CD8-positive, alpha-beta memory T cell (primary cell): ENCODE measurements around the gene GRAMD2A. TPM values are rescaled to one million over a fixed set of nuclear protein-coding genes. Genes with fewer than 3 reads are reported as not detected.

Experiments
- CTCF ChIA-PET: fragments of 350-600 bp; sonication (Branson Sonifier 250); formaldehyde crosslinking; loops from one replicate; lab custom pipeline; 2021; ENCODE audit warnings: antibody characterized with exemption; lab: Charles Lee
- POLR2A ChIA-PET: fragments of 350-600 bp; sonication (Branson Sonifier 250); formaldehyde crosslinking; loops from one replicate; lab custom pipeline; 2021; ENCODE audit warnings: antibody characterized with exemption; lab: Charles Lee
- DNase-seq, 5 donors: peaks; one replicate each; pipeline versions ENCODE4 v3.0.0 to v3.0.0-alpha.2; 2020 to 2022; ENCODE audit warnings: mixed read lengths in 1 of 5
- H3K27ac ChIP-seq: one replicate; pipeline ENCODE4 v1.7.0; 2013; ENCODE audit warnings: low read depth, mild to moderate bottlenecking, low read length, moderate library complexity
- H3K27me3 ChIP-seq: 2 replicates; pipeline ENCODE4 v1.7.0; 2013; ENCODE audit warnings: low read length, mild to moderate bottlenecking; ENCODE audit not compliant: insufficient read depth, poor library complexity, severe bottlenecking
- H3K36me3 ChIP-seq: 2 replicates; pipeline ENCODE4 v1.7.0; 2013; ENCODE audit warnings: mild to moderate bottlenecking, low read length, moderate library complexity; ENCODE audit not compliant: insufficient read depth
- H3K4me1 ChIP-seq: 2 replicates; pipeline ENCODE4 v1.7.0; 2013; ENCODE audit warnings: mild to moderate bottlenecking, low read length, moderate library complexity; ENCODE audit not compliant: insufficient read depth
- H3K4me3 ChIP-seq: 2 replicates; pipeline ENCODE4 v1.7.0; 2013; ENCODE audit warnings: mild to moderate bottlenecking, low read length
- H3K9me3 ChIP-seq: 2 replicates; pipeline ENCODE4 v1.7.0; 2013; ENCODE audit warnings: mild to moderate bottlenecking, low read length
- H3K27ac Mint-ChIP-seq, 8 donors: one replicate each; pipeline ENCODE4 v1.8.0; 2020 to 2021; ENCODE audit warnings: mixed read lengths in 8 of 8, mild to moderate bottlenecking in 6 of 8, inconsistent platforms in 3 of 8, moderate library complexity in 3 of 8
- H3K27me3 Mint-ChIP-seq, 2 donors: one replicate each; pipeline ENCODE4 v1.8.0; 2020 to 2021; ENCODE audit warnings: mixed read lengths in 2 of 2, mild to moderate bottlenecking in 1 of 2, moderate library complexity in 1 of 2
- H3K36me3 Mint-ChIP-seq, 3 donors: one replicate each; pipeline ENCODE4 v1.8.0; 2020 to 2021; ENCODE audit warnings: mixed read lengths in 3 of 3, inconsistent platforms in 1 of 3, mild to moderate bottlenecking in 1 of 3
- H3K4me1 Mint-ChIP-seq, 3 donors: one replicate each; pipeline ENCODE4 v1.8.0; 2020 to 2021; ENCODE audit warnings: mixed read lengths in 3 of 3, inconsistent platforms in 1 of 3, mild to moderate bottlenecking in 1 of 3
- H3K4me3 Mint-ChIP-seq, 7 donors: one replicate each; pipeline ENCODE4 v1.8.0; 2020 to 2021; ENCODE audit warnings: mixed read lengths in 7 of 7, mild to moderate bottlenecking in 6 of 7, moderate library complexity in 4 of 7, inconsistent platforms in 2 of 7
- H3K9me3 Mint-ChIP-seq, 5 donors: one replicate each; pipeline ENCODE4 v1.8.0; 2020 to 2022; ENCODE audit warnings: mixed read lengths in 5 of 5, mild to moderate bottlenecking in 3 of 5, moderate library complexity in 2 of 5, inconsistent platforms in 1 of 5
- polyA plus RNA-seq: library from polyadenylated mRNA; unstranded; fragments of 300-500 nt; fragmentation: Illumina TruSeq; gene quantifications from one replicate; pipeline ENCODE4 v1.2.3, GENCODE V29; 2021
- total RNA-seq, 2 experiments: library from RNA; stranded (reverse); gene quantifications; one replicate each; pipeline ENCODE4 v1.2.3, GENCODE V29; 2021

The GRAMD2A gene
- total and polyA plus RNA-seq, 3 experiments from 2014 or later = not detected

DNA sequence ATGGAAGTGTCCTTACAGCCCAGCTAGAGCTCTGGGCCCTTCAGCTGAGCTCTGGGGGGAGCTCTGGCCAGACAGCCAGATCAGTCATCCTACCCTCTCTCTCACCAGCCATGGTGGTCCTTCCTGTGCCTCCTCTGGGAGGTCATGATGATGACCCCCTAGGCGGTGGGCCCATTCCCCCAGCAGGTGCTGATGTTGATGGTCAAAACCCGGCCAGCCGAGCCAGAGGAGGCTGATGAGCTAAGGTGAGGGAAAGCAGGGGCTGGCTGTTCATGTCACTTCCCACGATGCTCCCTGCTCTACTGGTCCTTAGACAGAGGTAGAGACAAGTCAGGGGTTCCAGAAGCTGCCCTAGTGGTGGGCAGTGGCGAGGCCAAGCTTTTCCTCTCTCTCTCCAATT, 35.0 kb downstream of the GRAMD2A start:
- CTCF ChIA-PET = interaction anchor here (0.9 kb wide), 1 partner anchor 9 kb away, joined by 5 read pairs; no protein-coding TSS in a partner anchor
- Mint-ChIP-seq H3K27me3 (peaks cover 0 to 2% of the 10 kb centered on the region in 2 donors), H3K27ac (no peak overlapping the region)

DNA sequence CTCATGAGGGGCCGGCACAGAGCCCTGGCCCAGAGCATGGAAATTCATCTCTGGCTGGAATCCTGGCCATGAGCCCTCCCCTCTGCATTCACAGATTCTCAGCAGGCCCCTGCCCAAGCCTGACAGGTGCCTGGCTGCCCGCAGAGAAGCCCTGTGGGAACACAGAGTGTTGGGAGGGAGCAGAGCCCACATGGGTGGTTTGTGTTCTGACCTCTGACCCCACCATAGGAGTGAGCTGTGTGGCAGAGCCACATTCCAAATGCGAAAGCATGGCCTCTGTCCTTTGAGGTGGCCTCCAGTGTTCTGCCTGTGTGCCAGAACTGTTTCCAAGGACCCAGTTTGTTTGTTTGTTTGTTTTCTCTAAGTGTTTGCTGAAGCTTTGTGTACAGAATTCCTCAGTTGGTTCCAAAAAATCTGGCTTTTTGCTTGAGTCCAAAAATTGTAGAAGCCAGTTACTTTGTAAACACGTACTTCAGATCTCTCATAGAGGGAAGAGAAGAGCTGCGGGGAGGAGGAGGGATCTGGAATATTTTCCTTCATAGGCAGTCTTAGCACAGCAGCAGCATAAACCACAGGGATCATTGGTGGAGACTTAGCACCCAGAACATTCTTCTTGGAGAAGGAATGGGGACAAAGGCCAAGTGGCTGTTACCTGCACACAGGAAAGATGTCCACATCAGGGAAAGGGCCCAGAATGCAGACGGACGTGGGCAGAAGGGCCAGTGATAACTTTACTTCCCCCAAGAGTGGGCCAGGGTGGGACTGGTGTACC, 36.0 kb downstream of the GRAMD2A start:
- no peak for DNase-seq
- Mint-ChIP-seq H3K4me3 (no peak overlapping the region), H3K9me3 (no peaks in the 10 kb centered on the region), H3K4me1 (no peaks in the 10 kb centered on the region), H3K27me3 (peaks cover 0 to 2% of the 10 kb centered on the region in 2 donors), H3K27ac (no peak overlapping the region), H3K36me3 (no peaks in the 10 kb centered on the region)
- Histone ChIP-seq H3K4me3 (no peak overlapping the region), H3K4me1 (no peaks in the 10 kb centered on the region), H3K27me3 (no peaks in the 10 kb centered on the region), H3K27ac (no peak overlapping the region), H3K9me3 (no peaks in the 10 kb centered on the region), H3K36me3 (no peaks in the 10 kb centered on the region)
- CTCF ChIA-PET = interaction anchor here (1.0 kb wide), 1 partner anchor 65 kb away, joined by 3 read pairs; no protein-coding TSS in a partner anchor
- POLR2A ChIA-PET = no interaction called here

More for the DNA sequence above, 35.0 kb downstream of the GRAMD2A start:
- Histone ChIP-seq H3K27me3 (no peaks in the 10 kb centered on the region), H3K4me3 (no peak overlapping the region), H3K4me1 (no peaks in the 10 kb centered on the region), H3K27ac (no peak overlapping the region), H3K9me3 (no peaks in the 10 kb centered on the region), H3K36me3 (no peaks in the 10 kb centered on the region)
- Mint-ChIP-seq H3K4me1 (no peaks in the 10 kb centered on the region), H3K4me3 (no peak overlapping the region), H3K36me3 (no peaks in the 10 kb centered on the region), H3K9me3 (no peaks in the 10 kb centered on the region)
- no peak for DNase-seq
- POLR2A ChIA-PET = no interaction called here

DNA sequence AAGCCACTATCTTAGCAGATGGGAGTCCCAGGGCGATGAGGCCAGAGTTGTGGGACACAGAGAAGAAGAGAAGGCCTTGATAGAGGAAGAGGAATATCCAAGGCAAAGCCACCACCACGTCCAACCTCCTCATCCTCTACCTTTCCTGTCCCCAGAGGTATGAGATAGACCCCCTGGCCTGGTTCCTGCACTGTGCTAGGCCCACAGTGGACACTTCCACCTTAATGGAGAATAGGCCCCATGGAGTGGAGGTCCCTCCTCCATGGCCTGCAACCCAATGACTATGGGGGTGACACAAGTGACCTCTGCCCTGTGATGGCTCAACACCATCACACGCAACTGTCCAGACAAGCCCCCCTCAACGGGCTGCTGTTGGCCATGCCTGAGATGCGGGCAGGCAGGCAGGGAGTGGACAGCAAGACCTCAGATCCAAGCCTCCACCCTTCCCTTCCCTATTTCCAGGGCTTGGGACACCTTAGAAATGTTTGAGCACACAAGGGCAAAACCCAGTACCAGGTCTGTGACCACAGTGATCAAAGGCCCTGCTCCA, 36.8 kb downstream of the GRAMD2A start:
- CTCF ChIA-PET = interaction anchor here (1.0 kb wide), 1 partner anchor 65 kb away, joined by 3 read pairs; no protein-coding TSS in a partner anchor
- H3K27me3 ChIP-seq = no peaks in the 10 kb centered on the region
- Mint-ChIP-seq H3K9me3 (no peaks in the 10 kb centered on the region), H3K27me3 (peaks cover 0 to 2% of the 10 kb centered on the region in 2 donors), H3K36me3 (no peaks in the 10 kb centered on the region), H3K4me1 (peaks cover under 1 to 2% (median under 1%) of the 10 kb centered on the region in 3 donors), H3K4me3 (no peak overlapping the region), H3K27ac (no peak overlapping the region)
- no peak for DNase-seq
- H3K9me3 ChIP-seq = no peaks in the 10 kb centered on the region
- POLR2A ChIA-PET = no interaction called here
- H3K4me3 ChIP-seq = no peak overlapping the region
- no peak overlapping the region for H3K27ac ChIP-seq
- H3K36me3 ChIP-seq = no peaks in the 10 kb centered on the region
- H3K4me1 ChIP-seq = no peaks in the 10 kb centered on the region

DNA sequence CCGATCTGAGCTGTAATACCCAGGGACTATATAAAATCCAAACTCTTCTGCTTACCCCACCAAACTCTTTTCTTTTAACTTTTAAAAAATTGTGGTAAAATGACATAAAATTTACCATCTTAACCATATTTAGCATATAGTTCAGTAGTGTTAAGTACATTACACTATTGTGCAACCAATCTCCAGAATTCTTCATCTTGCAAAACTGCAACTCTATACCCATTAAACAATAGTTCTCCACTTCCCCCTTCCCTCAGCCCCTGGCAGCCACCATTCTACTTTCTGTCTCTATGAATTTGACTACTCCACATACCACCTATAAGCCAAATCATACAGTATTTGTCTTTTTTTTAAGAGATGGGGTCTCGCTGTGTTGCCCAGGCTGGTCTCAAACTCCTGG, 40.7 kb downstream of the GRAMD2A start:
- H3K27ac ChIP-seq = no peak overlapping the region
- Mint-ChIP-seq H3K36me3 (no peaks in the 10 kb centered on the region), H3K27ac (no peak overlapping the region), H3K4me3 (peak overlapping the region in 1 of 7 donors; percentile 21), H3K27me3 (peaks cover 0 to 4% of the 10 kb centered on the region in 2 donors), H3K9me3 (no peaks in the 10 kb centered on the region), H3K4me1 (peaks cover 2 to 5% (median 5%) of the 10 kb centered on the region in 3 donors)
- no peak overlapping the region for H3K4me3 ChIP-seq
- no peaks in the 10 kb centered on the region for H3K4me1 ChIP-seq
- DNase-seq = no peak
- H3K9me3 ChIP-seq = no peaks in the 10 kb centered on the region
- H3K27me3 ChIP-seq = no peaks in the 10 kb centered on the region
- ChIA-PET CTCF (interaction anchor here (1.1 to 2.6 kb wide), 13 partner anchors 8 to 416 kb away, joined by 3 to 31 read pairs (median 6); no protein-coding TSS in a partner anchor), POLR2A (no interaction called here)
- no peaks in the 10 kb centered on the region for H3K36me3 ChIP-seq

DNA sequence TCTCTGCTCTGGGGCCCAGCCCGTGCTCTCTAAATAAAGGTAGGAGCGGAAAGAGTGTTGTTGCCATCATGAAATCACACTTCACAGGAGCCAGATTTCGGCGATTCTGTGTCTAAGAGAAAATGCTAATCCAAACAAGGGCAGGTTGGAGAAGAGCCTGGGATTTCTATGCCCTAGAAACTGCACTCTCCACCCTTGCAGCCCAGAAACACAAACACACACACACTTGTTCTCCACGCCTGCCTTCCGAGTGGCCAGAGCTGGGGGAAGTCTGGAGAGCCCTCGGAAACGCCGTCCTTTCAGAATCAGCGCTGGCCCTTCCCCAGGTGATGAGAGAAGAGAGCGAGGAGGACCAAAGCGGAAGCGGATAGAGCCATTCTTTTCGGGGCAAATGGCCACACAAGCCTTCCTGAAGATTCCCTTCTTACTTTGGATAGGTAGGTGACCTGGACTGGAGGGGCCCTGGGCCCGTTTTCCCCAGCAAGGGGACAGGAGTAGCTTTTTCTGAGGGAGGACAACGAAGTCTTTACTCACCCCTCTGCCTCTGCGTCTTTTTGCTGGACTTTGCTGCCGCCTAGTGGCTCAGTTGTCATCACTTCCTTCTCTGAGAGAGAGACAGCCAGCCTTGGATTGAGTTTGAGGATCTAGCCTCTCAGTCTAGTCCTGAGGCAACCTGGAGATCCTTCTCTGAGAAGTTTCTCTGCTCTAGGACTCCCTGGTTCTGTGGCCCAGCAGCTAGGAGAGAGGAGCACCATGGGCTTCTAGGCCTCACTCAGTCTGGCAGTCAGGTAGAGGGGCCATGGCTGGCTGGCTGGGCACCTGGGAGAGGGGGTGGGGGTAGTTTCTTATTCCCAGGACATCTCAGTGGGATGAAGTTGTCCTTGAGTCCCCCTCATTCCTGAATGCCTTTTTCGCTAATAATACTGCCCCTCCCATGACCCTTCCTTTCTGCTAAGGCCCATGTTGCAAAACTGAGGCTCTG, 41.7 kb downstream of the GRAMD2A start:
- H3K36me3 Mint-ChIP-seq = no peaks in the 10 kb centered on the region
- H3K27me3 ChIP-seq = no peaks in the 10 kb centered on the region
- CTCF ChIA-PET = interaction anchor here (0.6 to 2.6 kb wide), 18 partner anchors 9 to 415 kb away, joined by 3 to 31 read pairs (median 4); no protein-coding TSS in a partner anchor
- peaks cover 2 to 5% (median 5%) of the 10 kb centered on the region in 3 donors for H3K4me1 Mint-ChIP-seq
- H3K9me3 Mint-ChIP-seq = no peaks in the 10 kb centered on the region
- H3K27me3 Mint-ChIP-seq = peaks cover under 1 to 2% of the 10 kb centered on the region in 2 donors
- H3K4me3 ChIP-seq = peak overlapping the region; percentile 61
- no peaks in the 10 kb centered on the region for H3K4me1 ChIP-seq
- H3K4me3 Mint-ChIP-seq = peak overlapping the region; percentile 68 to 85 (median 78)
- peak overlapping the region in 4 of 8 donors; percentile 55 to 91 (median 80) for H3K27ac Mint-ChIP-seq
- H3K27ac ChIP-seq = no peak overlapping the region
- peak; percentile 60 to 84 (median 66) for DNase-seq
- no peaks in the 10 kb centered on the region for H3K9me3 ChIP-seq
- POLR2A ChIA-PET = interaction anchor here (0.6 kb wide), 1 partner anchor 222 kb away, joined by 3 read pairs; no protein-coding TSS in a partner anchor
- H3K36me3 ChIP-seq = no peaks in the 10 kb centered on the region

DNA sequence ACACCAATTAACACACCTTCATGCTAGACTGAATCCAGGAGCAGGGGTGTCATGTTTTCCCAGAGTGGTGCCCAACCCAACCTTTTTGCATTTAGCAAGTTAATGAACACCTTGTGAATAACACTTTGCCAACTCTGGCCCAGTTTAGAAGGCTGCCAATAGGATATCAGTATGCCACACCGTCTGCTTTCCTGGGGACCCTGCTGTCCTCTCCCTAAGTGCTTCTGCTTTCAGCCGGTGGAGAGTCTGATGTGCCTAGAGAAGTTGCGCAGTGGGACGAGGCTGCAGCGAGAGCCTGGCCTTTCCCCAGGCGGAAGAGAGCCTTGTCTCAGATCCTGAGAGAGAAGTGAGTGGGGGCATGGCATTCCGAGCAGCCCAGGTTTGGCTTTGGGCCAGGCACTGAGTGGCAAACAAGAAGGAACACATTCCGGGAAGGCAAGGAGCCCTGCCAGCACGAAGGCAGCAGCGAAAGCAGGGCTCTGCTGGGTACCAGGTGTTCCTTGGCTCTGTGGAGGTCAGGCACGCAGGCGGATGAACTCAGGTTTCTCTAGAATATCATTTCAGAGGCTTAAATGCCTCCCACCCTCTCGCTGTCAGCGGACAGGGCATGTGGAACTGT, 42.5 kb downstream of the GRAMD2A start:
- peaks cover 2 to 4% of the 10 kb centered on the region in 2 donors for H3K27me3 Mint-ChIP-seq
- no peak for DNase-seq
- H3K9me3 Mint-ChIP-seq = no peaks in the 10 kb centered on the region
- ChIA-PET POLR2A (no interaction called here), CTCF (interaction anchor here (0.8 to 2.6 kb wide), 7 partner anchors 12 to 411 kb away, joined by 3 to 31 read pairs (median 5); no protein-coding TSS in a partner anchor)
- Histone ChIP-seq H3K36me3 (no peaks in the 10 kb centered on the region), H3K27me3 (no peaks in the 10 kb centered on the region), H3K9me3 (no peaks in the 10 kb centered on the region), H3K27ac (no peak overlapping the region), H3K4me3 (no peak overlapping the region), H3K4me1 (no peaks in the 10 kb centered on the region)
- no peaks in the 10 kb centered on the region for H3K36me3 Mint-ChIP-seq
- H3K4me3 Mint-ChIP-seq = peak overlapping the region in 6 of 7 donors; percentile 68 to 85 (median 80)
- peaks cover 2 to 5% (median 5%) of the 10 kb centered on the region in 3 donors for H3K4me1 Mint-ChIP-seq
- H3K27ac Mint-ChIP-seq = no peak overlapping the region

DNA sequence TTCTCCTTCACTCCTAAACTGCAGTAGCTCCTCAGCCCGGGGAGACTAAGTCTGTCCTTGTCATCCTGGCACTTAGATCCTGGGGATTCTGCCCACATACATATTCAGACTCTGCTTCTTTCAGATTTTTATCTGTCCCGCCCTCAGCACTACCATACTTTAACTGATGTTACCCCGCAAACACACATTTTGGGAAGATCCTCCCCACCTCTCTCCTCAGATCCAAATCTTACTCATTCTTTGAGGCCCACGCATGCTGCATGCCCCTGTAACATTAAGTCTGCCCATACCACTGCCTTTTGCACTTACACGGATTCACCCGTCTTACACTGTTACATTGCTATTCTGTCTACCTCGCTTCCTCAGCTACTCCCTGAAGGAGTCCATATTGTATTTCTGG, 43.3 kb downstream of the GRAMD2A start:
- Histone ChIP-seq H3K27ac (no peak overlapping the region), H3K36me3 (no peaks in the 10 kb centered on the region), H3K4me1 (no peaks in the 10 kb centered on the region), H3K4me3 (no peak overlapping the region), H3K9me3 (no peaks in the 10 kb centered on the region), H3K27me3 (no peaks in the 10 kb centered on the region)
- peaks cover 2 to 4% of the 10 kb centered on the region in 2 donors for H3K27me3 Mint-ChIP-seq
- ChIA-PET POLR2A (no interaction called here), CTCF (interaction anchor here (1.3 to 2.5 kb wide), 3 partner anchors 8 to 415 kb away, joined by 3 to 11 read pairs (median 5); no protein-coding TSS in a partner anchor)
- DNase-seq = no peak
- no peak overlapping the region for H3K27ac Mint-ChIP-seq
- peaks cover 2 to 5% (median 5%) of the 10 kb centered on the region in 3 donors for H3K4me1 Mint-ChIP-seq
- H3K36me3 Mint-ChIP-seq = no peaks in the 10 kb centered on the region
- H3K4me3 Mint-ChIP-seq = no peak overlapping the region
- H3K9me3 Mint-ChIP-seq = no peaks in the 10 kb centered on the region
